ENCODE results near the gene RNF148.
"Not testable (repeated sequence)": the region's sequence is repeated elsewhere in the genome, so short reads cannot be mapped to it uniquely, and the experiment has no call there.

The RNF148 gene

GRCh38 chr7:122691569-122692235 lies 11.0 kb downstream of the RNF148 start:
- DNase-seq (ENCODE audit: low read depth in 2 of 2), result no peak

- no peak for DNase-seq (ENCODE audit: low read depth in 2 of 2)
Measured at GRCh38 chr7:122689346-122690109, 13.2 kb downstream of the RNF148 start.

GRCh38 chr7:122688400-122688998 lies 14.2 kb downstream of the RNF148 start:
- no peak for DNase-seq (ENCODE audit: low read depth in 2 of 2)

- DNase-seq (ENCODE audit: low read depth in 2 of 2), result no peak
Measured at GRCh38 chr7:122686360-122686878, 16.3 kb downstream of the RNF148 start.

GRCh38 chr7:122684504-122684903 lies 18.2 kb downstream of the RNF148 start:
- no peak for DNase-seq (ENCODE audit: low read depth in 2 of 2)

- DNase-seq (ENCODE audit: low read depth in 2 of 2), result no peak
Measured at GRCh38 chr7:122682815-122683550, 19.7 kb downstream of the RNF148 start.

- not testable (repeated sequence) for DNase-seq (ENCODE audit: low read depth in 2 of 2)
Measured at GRCh38 chr7:122681186-122681585, 21.5 kb downstream of the RNF148 start.

- no peak for DNase-seq (ENCODE audit: low read depth in 2 of 2)
Measured at GRCh38 chr7:122679813-122680212, 22.9 kb downstream of the RNF148 start.

- not testable (repeated sequence) for DNase-seq (ENCODE audit: low read depth in 2 of 2)
Measured at GRCh38 chr7:122679269-122679709, 23.4 kb downstream of the RNF148 start.

GRCh38 chr7:122677149-122677548 lies 25.6 kb downstream of the RNF148 start:
- DNase-seq (ENCODE audit: low read depth in 2 of 2), result no peak

- no peak for DNase-seq (ENCODE audit: low read depth in 2 of 2)
Measured at GRCh38 chr7:122676466-122676865, 26.3 kb downstream of the RNF148 start.

- DNase-seq (ENCODE audit: low read depth in 2 of 2), result no peak
Measured at GRCh38 chr7:122675621-122676020, 27.1 kb downstream of the RNF148 start.

- DNase-seq (ENCODE audit: low read depth in 2 of 2), result no peak
Measured at GRCh38 chr7:122675011-122675410, 27.7 kb downstream of the RNF148 start.

GRCh38 chr7:122674502-122674901 lies 28.2 kb downstream of the RNF148 start:
- DNase-seq (ENCODE audit: low read depth in 2 of 2), result no peak

- no peak for DNase-seq (ENCODE audit: low read depth in 2 of 2)
Measured at GRCh38 chr7:122673951-122674350, 28.8 kb downstream of the RNF148 start.

GRCh38 chr7:122672536-122672935 lies 30.2 kb downstream of the RNF148 start:
- no peak for DNase-seq (ENCODE audit: low read depth in 2 of 2)

- no peak for DNase-seq (ENCODE audit: low read depth in 2 of 2)
Measured at GRCh38 chr7:122663733-122664132, 39.0 kb downstream of the RNF148 start.

- no peak for DNase-seq (ENCODE audit: low read depth in 2 of 2)
Measured at GRCh38 chr7:122658856-122659255, 43.9 kb downstream of the RNF148 start.

- no peak for DNase-seq (ENCODE audit: low read depth in 2 of 2)
Measured at GRCh38 chr7:122653685-122654084, 49.0 kb downstream of the RNF148 start.

GRCh38 chr7:122652876-122653275 lies 49.8 kb downstream of the RNF148 start:
- no peak for DNase-seq (ENCODE audit: low read depth in 2 of 2)

Measured in stimulated activated CD4-positive, alpha-beta T cell treated with anti-CD3 and anti-CD28 coated beads, Interleukin-1b, Interleukin-23, amount 100 ng/mL, for 1 hour (primary cell).